GM21360 (cell line): ENCODE measurements around the gene KRT76.

ENCODE experiments used
- ATAC-seq: cut with Tn5 transposase; IDR thresholded peaks from one replicate; pipeline ENCODE4 v1.9.1; 2021; ENCODE audit warnings: mild to moderate bottlenecking, moderate library complexity; ENCODE audit not compliant: unreplicated experiment

The KRT76 gene

DNA sequence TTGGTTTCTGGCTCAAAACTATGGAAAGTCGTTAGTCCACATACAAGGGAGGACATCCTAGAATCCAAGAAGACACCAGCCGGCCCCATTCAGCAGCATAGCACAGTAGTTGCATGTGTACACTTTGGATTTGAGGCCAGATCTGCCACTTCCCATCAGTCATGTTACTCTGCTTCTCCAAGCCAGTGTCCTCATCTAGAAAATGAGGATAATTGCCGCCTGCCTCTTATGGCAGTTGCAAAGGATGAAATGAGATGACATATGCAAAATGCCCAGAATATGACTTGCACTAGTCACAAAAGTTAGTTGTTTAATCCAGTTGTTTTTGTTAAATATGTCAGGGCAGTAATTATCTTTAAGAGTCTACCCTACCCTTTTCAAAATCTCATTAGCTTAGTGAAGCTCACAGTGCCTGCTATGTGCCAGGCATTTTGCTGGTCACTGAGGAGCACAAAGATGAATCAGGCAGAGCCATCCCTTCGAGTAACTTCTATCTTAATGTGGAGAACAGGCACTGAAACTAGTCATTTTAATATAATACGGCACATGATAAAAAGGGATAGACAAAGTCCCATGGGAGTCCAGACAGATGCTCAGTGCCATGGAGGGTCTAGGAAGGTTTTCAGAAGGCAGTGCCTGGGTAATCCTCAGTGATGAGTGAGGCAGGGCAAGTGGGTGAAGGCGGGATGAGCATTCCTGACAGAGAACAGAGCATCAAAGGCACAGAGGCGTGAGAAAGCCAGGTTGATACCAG is 6.6 kb upstream of the KRT76 start:
- no peak for ATAC-seq

DNA sequence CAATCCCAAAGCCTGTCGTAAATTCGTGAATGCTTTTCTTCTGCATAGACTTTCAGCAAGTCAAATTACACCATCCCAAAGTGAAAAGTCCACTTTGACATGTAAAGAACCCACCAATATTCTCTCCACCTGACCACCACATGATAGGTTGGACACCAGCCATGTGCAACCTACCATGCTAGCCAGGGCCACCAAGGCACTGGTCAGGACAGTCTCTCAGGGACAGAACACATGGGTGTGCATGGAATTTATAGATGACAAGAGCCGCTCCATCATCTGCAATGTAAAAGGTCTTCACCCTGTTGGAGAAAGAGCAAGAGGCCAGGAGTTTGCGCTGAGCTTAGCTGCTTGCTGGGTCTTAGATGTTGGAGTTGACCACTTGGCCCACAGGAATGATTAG is 5.4 kb upstream of the KRT76 start:
- ATAC-seq, result no peak

DNA sequence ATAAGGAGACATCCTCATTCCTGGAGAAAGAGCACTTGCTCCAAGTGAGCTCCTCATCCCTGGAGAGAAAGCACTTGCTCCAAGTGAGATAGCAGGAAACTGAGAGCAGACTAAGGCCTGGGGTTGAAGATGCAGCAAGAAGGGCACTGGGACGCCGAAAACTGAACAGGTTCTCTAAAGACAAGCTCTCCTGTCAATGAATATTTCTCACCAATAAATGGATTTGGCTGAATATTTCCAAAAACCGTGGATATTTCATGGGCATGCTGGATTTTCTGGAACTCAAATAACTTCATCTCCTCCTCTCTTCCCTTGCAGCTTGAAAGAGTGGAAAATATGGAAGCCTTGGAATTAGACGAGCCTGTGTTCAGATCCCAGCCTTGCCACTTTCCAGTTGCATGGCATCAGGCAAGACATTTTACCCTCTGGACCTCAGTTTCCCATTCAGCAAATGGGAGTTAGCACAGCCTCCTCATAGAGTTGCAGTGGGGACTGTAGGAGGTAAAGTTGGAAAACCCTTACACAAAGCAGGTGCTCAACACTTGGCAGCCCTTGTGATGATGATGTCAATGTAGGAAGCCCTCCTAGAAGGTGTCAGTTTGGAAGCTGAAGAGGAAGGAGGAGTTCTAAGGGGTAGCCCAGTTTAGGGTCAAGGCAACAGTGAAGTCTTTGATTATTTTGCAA is 4.4 kb upstream of the KRT76 start:
- no peak for ATAC-seq

DNA sequence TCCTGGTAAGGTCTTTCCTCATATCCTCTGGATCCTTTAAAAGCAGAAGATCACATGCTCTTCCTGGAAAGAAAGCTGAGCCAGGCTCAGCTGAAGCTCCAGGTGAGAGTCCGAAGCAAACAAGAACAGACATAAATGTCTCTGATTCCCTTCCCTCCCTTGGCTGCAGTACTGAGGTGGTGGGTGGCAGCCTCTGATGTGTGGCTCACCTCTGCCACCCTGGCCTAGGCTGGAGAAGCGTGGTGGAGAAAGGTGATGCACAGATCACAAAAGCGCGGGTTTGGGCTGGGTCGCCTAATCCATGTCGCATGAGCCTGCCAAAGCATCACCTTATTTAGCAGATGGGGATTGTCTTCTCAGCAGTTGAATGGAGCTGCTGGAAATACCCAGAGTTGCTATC is 2.8 kb upstream of the KRT76 start:
- no peak for ATAC-seq

DNA sequence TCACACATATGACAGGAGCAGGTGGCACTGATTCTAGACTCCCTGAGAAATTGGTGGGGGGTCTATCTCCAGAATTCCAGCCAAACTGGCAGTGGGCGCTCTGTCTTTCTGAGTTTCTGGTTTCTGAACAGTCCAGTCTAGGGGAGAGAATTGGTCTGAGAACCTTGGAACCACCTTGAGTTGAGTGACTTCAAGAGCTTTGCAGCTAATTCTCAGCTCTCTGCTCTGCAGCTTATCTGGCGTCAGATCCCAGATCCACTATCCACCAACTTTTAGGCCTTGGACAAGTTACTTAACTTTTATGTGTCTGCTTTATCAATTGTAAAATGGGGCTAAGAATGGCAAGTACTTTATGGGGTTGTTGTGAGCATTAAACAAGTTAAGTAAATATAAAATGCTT is 1.7 kb upstream of the KRT76 start:
- ATAC-seq, result no peak

DNA sequence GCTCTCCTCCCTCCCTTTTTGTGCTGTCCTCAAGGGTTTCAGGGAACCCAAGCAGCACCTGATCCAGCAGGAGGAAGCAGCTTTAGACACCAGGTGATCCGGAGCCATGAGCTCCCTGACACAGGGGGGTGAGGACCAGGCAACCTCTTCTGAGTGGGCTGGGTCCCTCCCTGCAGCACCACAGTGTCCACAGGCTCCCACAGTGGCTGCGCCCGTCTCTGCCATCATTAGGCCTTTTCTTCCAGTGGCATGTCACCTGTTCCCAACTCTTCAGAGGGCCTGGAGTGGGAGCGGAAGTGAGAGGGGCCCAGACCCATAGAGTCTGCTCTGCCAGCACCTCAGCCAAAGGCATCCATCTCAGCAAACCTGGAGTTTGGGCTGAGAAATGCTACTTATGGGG is 421 bp upstream of the KRT76 start:
- ATAC-seq, result no peak

DNA sequence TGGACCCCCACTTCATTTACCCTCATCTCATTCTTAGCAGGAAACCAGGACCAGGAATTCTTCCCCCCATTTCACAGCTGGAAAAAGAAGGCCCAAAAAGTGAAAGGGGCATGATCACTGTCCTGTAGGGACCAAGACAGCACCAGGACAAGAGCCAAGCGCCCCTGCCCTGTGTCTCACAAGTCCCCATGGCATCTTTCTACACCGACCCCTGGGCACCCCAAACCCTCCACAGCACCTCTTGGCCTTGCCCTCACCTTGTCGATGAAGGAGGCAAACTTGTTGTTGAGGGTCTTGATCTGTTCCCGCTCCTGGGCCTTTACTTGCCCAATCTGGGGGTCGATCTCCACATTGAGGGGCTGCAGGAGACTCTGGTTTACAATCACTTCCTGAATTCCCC is 710 bp downstream of the KRT76 start:
- ATAC-seq, result no peak

DNA sequence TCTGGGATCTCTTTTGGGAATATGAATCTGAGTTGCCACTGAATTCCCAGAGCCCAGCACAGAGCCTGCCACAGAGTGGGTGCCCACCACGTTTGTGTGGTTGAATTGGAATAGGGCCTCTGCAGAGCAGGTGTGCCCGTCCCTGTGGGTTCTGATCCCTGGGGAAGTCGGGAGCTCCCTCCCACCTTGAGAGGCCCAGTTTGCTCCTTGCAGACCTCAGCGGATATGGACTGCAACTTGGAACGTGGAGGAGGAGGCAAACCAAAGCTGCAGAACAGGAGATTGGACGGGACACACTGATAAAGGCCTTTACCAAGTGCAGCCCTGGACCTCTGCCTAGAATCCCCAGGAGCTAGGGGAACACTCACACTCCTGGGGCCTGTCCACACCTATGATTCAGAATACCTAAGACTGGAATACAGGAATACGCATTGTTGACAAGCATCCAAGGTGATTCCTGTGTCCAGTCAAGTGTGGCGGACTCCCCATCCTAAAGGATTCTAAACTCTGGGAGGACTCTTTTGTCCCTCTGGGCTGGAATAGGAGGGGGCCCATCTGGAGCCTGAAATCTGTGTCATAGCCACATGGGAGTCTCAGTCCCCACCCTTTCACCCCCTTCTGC is 2.4 kb downstream of the KRT76 start:
- ATAC-seq, result no peak

DNA sequence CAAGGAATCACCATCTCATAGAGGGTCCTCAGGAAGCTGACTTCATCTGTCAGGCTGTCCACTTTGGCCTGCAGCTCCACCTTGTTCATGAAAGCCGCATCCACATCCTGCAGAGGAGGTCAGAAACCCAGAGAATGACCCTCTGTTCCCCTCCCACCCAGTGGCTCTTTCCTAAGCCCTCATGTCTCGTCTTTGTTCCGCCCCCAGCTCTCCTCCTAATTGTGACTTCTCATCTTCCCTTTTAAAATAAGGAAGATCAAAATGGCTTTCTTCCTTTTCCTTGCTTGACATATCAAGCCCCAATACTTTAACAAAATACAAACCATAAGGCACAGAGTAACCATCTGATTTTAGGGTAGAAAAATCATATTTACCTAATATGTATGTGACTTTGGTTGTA is 4.4 kb downstream of the KRT76 start:
- ATAC-seq, result no peak

DNA sequence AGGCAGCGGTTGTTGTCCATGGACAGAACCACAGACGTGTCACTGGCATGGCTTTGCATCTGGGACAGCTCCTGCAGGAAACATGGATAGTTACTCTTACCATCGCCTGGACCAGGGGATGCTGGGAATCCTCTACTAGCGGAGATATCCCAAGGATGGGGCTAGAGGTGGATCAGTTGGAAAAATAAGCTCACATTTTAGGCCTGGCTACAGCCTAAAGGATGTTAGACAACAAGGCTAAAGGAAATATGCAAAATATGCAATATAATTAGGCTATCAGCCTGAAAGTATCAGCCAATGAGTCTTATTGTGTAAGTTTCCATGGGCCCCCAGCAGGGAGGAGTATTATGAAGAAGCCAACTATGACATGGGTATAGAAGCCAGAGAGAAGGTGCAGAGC is 5.0 kb downstream of the KRT76 start:
- no peak for ATAC-seq

DNA sequence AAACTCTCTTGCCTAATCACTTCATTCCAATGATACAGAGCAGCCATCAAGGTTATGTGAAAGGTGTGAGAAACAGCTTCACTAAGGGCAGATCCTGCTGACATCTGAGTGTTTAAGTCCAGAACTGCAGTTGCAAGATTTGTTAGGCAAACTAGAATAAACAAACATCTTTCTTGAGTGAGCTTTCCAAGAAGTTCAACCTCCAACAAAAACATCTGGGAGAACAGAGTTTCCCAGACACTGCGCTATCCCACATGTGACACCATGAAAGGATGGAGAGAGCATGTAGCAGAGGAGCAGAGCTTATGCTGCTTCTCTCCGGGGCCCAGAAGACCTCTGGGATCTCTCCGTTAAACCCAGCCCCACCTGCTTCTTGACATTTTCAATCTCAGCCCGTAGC is 5.6 kb downstream of the KRT76 start:
- ATAC-seq, result no peak

DNA sequence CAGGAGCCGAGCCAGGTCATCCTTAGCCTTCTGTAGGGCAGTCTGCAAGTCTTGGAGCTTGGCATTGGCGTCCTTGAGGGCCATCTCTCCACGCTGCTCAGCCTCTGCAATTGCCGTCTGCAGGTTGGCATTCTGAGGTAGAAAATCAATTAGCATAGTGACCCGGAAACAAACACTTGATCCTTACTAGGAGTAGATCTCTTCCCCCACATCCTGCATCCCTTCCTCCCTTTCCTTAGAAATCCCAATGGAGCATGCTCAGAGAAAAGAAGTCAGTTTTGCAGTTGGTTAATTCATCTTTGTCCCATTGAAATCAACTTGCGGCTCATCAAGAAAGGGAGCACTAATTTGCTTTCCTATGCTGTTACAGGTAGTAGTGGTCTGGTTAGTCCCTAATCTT is 6.1 kb downstream of the KRT76 start:
- ATAC-seq, result no peak

DNA sequence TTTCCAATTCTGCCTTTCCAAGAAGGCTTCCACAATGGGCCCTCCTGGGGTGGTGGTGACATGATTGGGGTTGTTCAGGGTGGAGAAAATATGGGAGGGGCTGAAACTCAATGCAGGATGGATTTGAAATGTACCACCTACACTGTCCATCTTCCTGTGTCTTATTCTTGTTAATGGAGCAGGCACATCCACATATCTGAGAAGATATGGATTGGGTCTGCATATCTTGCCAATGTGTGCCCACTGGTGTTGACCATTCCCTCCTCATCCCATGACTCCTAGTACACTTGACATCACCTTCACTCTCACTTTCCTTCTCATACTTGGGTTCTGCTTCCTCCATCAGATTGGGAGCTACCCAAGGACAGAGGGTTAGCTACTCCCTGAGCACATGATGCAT is 7.2 kb downstream of the KRT76 start:
- no peak for ATAC-seq

DNA sequence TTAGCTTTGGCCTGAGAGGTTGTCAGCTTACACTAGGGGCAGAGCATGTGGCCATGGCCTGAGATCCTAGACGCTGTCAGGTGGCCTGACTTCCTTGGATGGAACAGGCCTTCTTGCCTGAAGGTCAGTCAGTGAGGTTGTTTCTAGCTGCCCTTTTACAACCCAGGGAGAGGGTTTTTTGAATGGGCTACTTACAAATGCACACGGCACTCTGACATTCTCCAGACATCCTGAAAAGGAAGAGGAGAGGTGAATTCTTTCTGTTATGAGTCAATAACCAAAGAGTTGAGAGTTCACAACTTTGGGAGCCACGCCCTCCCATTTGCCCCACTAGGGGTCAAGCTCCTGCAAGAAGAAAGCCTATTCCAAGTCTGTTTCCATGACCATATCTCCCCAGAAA is 7.8 kb downstream of the KRT76 start:
- ATAC-seq, result no peak

DNA sequence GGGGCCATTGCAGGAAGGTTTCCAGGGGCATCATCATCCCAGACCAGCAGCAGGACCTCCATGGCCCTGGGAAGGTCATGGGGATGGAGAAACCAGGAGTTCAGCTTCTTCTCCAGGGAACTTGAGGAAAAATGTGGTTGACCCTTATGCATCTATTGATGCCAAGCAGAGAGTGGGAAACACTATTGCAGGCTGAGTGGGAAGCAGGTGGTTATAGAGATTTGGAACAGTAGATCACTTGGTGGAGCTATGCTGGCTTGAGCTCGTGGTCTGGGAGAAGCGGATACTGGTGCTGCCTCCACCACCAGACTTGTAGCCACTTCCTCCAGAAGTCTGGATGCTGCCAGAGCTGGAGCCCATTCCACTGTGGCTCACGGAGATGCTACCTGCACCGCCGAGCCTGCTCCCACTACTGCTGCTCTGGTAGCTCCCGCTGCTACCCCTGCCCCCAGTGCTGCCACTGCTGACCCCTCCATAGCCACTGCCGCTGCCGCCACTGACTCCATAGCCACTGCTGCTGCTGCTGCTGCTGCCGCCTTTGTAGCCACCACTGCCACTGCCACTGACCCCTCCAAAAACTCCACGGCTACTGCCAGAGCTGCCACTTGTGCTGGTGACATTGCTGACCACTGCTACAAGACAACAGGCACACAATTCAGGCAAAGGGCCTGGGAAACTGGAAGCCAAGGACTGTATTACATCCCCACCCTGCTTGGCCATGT is 8.5 kb downstream of the KRT76 start:
- ATAC-seq, result no peak

DNA sequence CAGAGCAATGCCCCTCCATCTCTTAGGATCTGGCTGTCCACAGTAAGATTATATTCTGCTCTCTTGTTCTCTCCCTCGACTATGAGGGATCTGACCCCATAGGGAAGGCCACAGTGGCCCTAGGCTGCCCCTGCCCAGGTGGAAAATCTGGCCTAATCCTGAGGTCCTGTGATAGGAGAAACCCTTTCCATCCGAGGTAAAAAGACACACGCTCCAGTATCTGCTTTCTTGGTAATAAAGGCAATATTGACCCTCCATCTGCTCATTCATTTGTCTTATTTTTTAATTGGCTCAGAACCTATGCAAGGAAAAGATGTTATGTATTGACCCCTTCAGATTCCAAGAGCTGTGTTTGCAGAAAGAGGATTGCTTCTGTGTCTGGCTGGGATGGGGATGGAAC is 9.7 kb downstream of the KRT76 start:
- ATAC-seq, result no peak

DNA sequence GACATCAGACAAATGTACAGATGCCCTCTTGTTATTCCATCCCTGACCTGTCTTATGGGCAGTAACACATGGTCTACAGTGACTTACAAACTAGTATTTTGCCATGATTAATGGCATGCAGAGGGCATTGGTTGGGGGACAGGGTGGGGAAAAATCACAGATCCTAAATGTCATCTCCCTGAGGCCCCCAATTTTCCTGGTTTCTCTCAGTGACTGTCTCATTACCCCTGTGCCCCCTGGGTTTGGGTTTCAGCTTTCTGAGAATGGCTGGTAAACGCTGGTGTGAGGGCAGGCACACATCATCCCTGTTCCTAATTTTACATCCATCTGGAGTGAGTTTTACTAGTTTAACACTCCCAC is 10.1 kb downstream of the KRT76 start:
- no peak for ATAC-seq

DNA sequence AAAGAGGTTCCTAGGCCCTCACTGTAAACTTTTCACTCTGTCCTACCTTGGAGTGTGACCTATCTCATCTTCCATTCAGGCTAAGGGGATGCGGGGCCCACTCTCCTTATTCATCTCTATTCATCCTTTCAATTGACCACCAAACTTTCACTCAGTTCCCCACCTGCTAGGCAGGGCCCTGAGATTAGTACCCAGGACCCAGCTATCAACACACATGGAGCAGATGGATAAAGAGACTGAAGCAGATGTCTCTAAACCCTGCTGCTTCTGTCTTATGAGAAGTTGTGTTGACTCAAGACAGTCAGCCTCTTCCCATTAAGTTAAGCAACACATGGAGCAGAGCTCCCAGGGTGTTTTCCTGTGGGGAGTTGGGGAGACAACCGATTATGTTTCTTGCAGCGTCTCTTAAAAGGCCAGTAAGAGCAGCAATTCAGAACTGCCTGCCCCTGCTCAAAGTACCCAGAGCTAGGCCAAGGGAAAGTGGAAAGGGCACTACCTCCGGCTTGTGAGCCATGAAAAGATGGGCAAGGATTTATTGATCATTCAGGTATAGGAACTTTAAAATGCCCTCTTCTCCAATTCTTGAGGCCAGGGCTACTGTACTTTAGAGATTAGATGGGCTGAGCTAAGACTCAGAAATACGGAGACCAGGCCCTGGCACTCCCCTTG is 10.7 kb downstream of the KRT76 start:
- no peak for ATAC-seq

DNA sequence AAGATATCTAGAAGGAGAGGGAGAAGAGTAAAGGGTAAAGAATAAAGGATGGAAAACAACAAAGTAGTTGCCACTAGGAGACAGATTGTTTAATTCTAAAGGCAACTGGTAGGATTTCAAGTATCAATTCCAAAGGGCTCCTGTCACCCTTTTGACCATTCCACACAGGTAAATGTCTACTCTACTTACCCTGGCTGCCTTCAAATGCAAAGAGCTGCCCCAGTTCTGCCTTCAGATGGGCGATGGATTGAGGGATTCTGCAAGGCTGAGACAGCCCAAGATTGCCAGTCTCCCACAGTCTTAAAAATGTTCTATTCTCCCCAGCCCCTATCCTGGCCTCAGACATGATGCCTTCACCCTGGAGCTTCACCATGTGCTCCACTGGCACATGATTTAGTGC is 11.4 kb downstream of the KRT76 start:
- ATAC-seq, result no peak

DNA sequence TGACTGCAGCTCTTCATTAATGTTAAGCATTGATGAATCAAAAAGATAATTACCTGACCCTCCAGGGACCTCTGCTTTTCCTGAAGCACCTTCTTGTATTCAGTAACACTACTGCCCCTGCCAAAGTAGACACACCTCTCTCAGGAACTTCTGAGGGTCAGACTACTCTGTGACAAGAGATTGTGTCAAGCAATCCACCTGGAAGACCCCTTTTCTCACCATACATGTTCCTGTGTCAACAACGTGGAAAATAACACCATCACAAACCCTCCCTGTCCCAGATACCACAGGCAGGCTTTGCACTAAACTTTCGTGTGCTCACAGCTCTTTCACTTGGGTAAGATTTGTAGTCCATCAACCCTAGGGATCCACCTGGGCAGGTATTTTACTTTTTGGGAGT is 13.2 kb downstream of the KRT76 start:
- ATAC-seq, result no peak

DNA sequence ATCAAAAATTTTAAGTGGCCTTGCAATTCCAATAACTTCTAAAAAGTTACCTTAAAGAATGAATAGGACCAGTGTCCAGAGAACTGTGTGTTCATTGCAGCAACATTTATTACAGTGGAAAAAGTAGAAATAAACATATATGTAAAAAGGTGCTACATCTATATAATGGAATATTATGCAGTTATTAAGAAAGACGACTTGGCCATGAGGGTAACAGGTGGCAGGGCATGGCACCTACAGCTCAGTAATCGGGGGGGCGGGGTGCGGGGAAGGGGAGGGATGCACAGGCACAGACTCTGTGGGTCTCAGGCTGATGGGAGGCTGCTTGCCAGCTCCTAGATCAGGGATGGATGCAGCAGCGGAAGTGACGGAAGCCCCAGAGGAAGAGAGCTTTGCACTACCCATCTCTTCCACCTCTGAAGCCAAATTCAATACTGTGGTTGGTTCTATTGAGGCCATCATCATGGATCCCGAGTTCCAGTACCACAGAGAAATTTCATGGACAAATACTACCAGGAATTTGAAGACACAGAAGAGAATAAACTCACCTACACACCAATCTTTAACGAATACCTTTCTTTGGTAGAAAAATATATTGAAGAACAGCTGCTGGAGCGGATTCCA is 14.0 kb downstream of the KRT76 start:
- no peak for ATAC-seq
